KMS-11 (cell line): ENCODE measurements around the gene ZFAND2A.
"Not testable (repeated sequence)": the region's sequence is repeated elsewhere in the genome, so short reads cannot be mapped to it uniquely, and the experiment has no call there.

Source experiments
- H2AFZ ChIP-seq: fragments of 200-600 bp; sonication (generic); 2 replicates; pipeline ENCODE4 v1.6.1; 2016; ENCODE audit warnings: antibody characterized with exemption, mixed run types, low read depth
- H3K27ac ChIP-seq: fragments of 200-600 bp; sonication (generic); 2 replicates; pipeline ENCODE4 v1.6.1; 2016; ENCODE audit warnings: mild to moderate bottlenecking, mixed run types
- H3K27me3 ChIP-seq: fragments of 200-600 bp; sonication (generic); 2 replicates; pipeline ENCODE4 v1.6.1; 2017; ENCODE audit warnings: mild to moderate bottlenecking, low read depth, mixed run types, moderate library complexity; ENCODE audit not compliant: insufficient read depth
- H3K36me3 ChIP-seq: fragments of 200-600 bp; sonication (generic); 2 replicates; pipeline ENCODE4 v1.6.1; 2017; ENCODE audit warnings: mild to moderate bottlenecking, mixed run types; ENCODE audit not compliant: insufficient read depth
- H3K4me1 ChIP-seq: fragments of 200-600 bp; sonication (generic); 2 replicates; pipeline ENCODE4 v1.6.1; 2016; ENCODE audit warnings: mild to moderate bottlenecking, low read depth, mixed run types; ENCODE audit not compliant: poor library complexity, severe bottlenecking
- H3K4me2 ChIP-seq: fragments of 200-600 bp; sonication (generic); 2 replicates; pipeline ENCODE4 v1.7.0; 2016; ENCODE audit warnings: mild to moderate bottlenecking, mixed run types
- H3K4me3 ChIP-seq: fragments of 200-600 bp; sonication (generic); IDR thresholded peaks from 2 replicates; pipeline ENCODE4 v1.6.1; 2017; ENCODE audit warnings: low read depth, low read length, mixed read lengths; ENCODE audit not compliant: insufficient read depth
- H3K79me2 ChIP-seq: fragments of 200-600 bp; sonication (generic); 2 replicates; pipeline ENCODE4 v1.6.1; 2016; ENCODE audit warnings: low read depth, mixed run types; ENCODE audit not compliant: insufficient read depth
- H3K9ac ChIP-seq: fragments of 200-600 bp; sonication (generic); 2 replicates; pipeline ENCODE4 v1.6.1; 2016; ENCODE audit warnings: mild to moderate bottlenecking, mixed run types
- H4K20me1 ChIP-seq: fragments of 200-600 bp; sonication (generic); 2 replicates; pipeline ENCODE4 v1.6.1; 2016; ENCODE audit warnings: mild to moderate bottlenecking, mixed run types; ENCODE audit not compliant: insufficient read depth
- CTCF ChIP-seq: fragments of 200-600 bp; sonication (generic); conservative IDR thresholded peaks from 2 replicates; pipeline ENCODE4 v1.6.1; 2017; ENCODE audit warnings: low read depth, mild to moderate bottlenecking, antibody characterized with exemption, low read length, moderate library complexity, mixed read lengths

The ZFAND2A gene

GRCh38 chr7:1159891-1160669 lies at the start of gene ZFAND2A:
TSS of gene ZFAND2A (minus strand) at chr7:1160196. CDS start at chr7:1158212, 1,984 bp downstream.
- no peak for TF ChIP-seq CTCF
- peaks cover 10% of the 10 kb centered on the region; the same call in 1 of the 2 replicates for H3K36me3 ChIP-seq
- no peaks in the 10 kb centered on the region for H3K27me3 ChIP-seq
- peak within 1 kb of the TSS; percentile 81 for H3K27ac ChIP-seq
- H3K4me1 ChIP-seq = peaks cover 16% of the 10 kb centered on the region
- no peak within 1 kb of the TSS for H3K4me3 ChIP-seq
- H2AFZ ChIP-seq = peak within 1 kb of the TSS; percentile 73
- no peaks in the 10 kb centered on the region for H4K20me1 ChIP-seq
- H3K4me2 ChIP-seq = peak within 1 kb of the TSS; percentile 99
- H3K9ac ChIP-seq = peak within 1 kb of the TSS; percentile 95
- peaks cover 39% of the 10 kb centered on the region for H3K79me2 ChIP-seq

- no peak overlapping the region for H3K4me2 ChIP-seq
- no peak overlapping the region for H3K27ac ChIP-seq
- no peaks in the 10 kb centered on the region for H3K4me1 ChIP-seq
- H3K9ac ChIP-seq = no peak overlapping the region
- H3K79me2 ChIP-seq = no peaks in the 10 kb centered on the region
- H3K4me3 ChIP-seq = no peak overlapping the region
- no peaks in the 10 kb centered on the region for H3K36me3 ChIP-seq
- peaks cover 100% of the 10 kb centered on the region for H3K27me3 ChIP-seq
- H4K20me1 ChIP-seq = no peaks in the 10 kb centered on the region
- H2AFZ ChIP-seq = no peak overlapping the region
- no peak for TF ChIP-seq CTCF
Measured at GRCh38 chr7:1209097-1209496, 49.1 kb upstream of the ZFAND2A start.

GRCh38 chr7:1205742-1206141 lies 45.7 kb upstream of the ZFAND2A start:
- not testable (repeated sequence) for H3K36me3 ChIP-seq, H3K4me3 ChIP-seq, H3K27ac ChIP-seq, H4K20me1 ChIP-seq, H3K79me2 ChIP-seq, H3K4me1 ChIP-seq, H3K4me2 ChIP-seq, H3K9ac ChIP-seq, H2AFZ ChIP-seq
- peaks cover 97% of the 10 kb centered on the region for H3K27me3 ChIP-seq

GRCh38 chr7:1204460-1205140 lies 44.6 kb upstream of the ZFAND2A start:
- Histone ChIP-seq H3K36me3 (no peaks in the 10 kb centered on the region), H2AFZ (no peak overlapping the region), H3K4me2 (no peak overlapping the region), H4K20me1 (no peaks in the 10 kb centered on the region), H3K4me1 (no peaks in the 10 kb centered on the region), H3K79me2 (no peaks in the 10 kb centered on the region), H3K27ac (no peak overlapping the region), H3K9ac (no peak overlapping the region), H3K4me3 (no peak overlapping the region), H3K27me3 (peaks cover 97% of the 10 kb centered on the region)
- no peak for TF ChIP-seq CTCF

- H3K4me2 ChIP-seq, H2AFZ ChIP-seq, H3K36me3 ChIP-seq, H3K79me2 ChIP-seq, H3K27ac ChIP-seq, H3K9ac ChIP-seq, H4K20me1 ChIP-seq, H3K4me3 ChIP-seq, H3K4me1 ChIP-seq: not testable (repeated sequence)
- H3K27me3 ChIP-seq = peaks cover 97% of the 10 kb centered on the region
Measured at GRCh38 chr7:1202914-1203313, 42.9 kb upstream of the ZFAND2A start.
